Smooth muscle cell (in vitro differentiated cells): ENCODE results near the gene ABCA10. TPM values are rescaled to one million over a fixed set of nuclear protein-coding genes. Genes with fewer than 3 reads are reported as not detected.

Experiments used
- DNase-seq: peaks from one replicate; lab custom pipeline; 2025; ENCODE audit not compliant: unreplicated experiment; lab: John Stamatoyannopoulos, UW
- H2AFZ ChIP-seq: fragments of 200-600 bp; sonication (generic); 2 replicates; pipeline ENCODE4 v1.6.0; 2016; ENCODE audit warnings: antibody characterized with exemption, low read depth, mild to moderate bottlenecking
- H3F3A ChIP-seq: fragments of 200-600 bp; sonication (generic); 2 replicates; pipeline ENCODE4 v1.6.0; 2017; ENCODE audit warnings: antibody characterized with exemption, low read depth
- H3K27ac ChIP-seq: fragments of 200-600 bp; sonication (generic); 2 replicates; pipeline ENCODE4 v1.5.1; 2016; ENCODE audit warnings: low read depth, mild to moderate bottlenecking
- H3K27me3 ChIP-seq: fragments of 200-600 bp; sonication (generic); 2 replicates; pipeline ENCODE4 v1.6.1; 2016; ENCODE audit warnings: low read depth, mild to moderate bottlenecking
- H3K36me3 ChIP-seq: fragments of 200-600 bp; sonication (generic); 2 replicates; pipeline ENCODE4 v1.5.1; 2016; ENCODE audit warnings: low read depth
- H3K4me1 ChIP-seq: fragments of 200-600 bp; sonication (generic); 2 replicates; pipeline ENCODE4 v1.5.1; 2016; ENCODE audit warnings: low read depth
- H3K4me2 ChIP-seq: fragments of 200-600 bp; sonication (generic); 2 replicates; pipeline ENCODE4 v1.6.0; 2016; ENCODE audit warnings: mild to moderate bottlenecking
- H3K4me3 ChIP-seq: fragments of 200-600 bp; sonication (generic); 2 replicates; pipeline ENCODE4 v1.5.1; 2016; ENCODE audit warnings: mild to moderate bottlenecking
- H3K79me2 ChIP-seq: fragments of 200-600 bp; sonication (generic); 2 replicates; pipeline ENCODE4 v1.6.0; 2016; ENCODE audit warnings: low read depth, mild to moderate bottlenecking
- H3K9ac ChIP-seq: fragments of 200-600 bp; sonication (generic); 2 replicates; pipeline ENCODE4 v1.6.0; 2016; ENCODE audit warnings: low read depth
- H3K9me3 ChIP-seq: fragments of 200-600 bp; sonication (generic); replicated peaks from 2 replicates; pipeline ENCODE4 v1.5.1; 2016; ENCODE audit warnings: low read depth
- H4K20me1 ChIP-seq: fragments of 200-600 bp; sonication (generic); 2 replicates; pipeline ENCODE4 v1.6.0; 2016; ENCODE audit warnings: low read depth
- CTCF ChIP-seq: fragments of 200-600 bp; sonication (generic); IDR thresholded peaks from 2 replicates; pipeline ENCODE4 v1.5.1; 2017; ENCODE audit warnings: borderline replicate concordance, mild to moderate bottlenecking, antibody characterized with exemption; ENCODE audit not compliant: insufficient read depth, poor library complexity, severe bottlenecking
- WGBS: methylation state at CpG from one replicate; pipeline ENCODE4 v1.1.7; 2016; ENCODE audit warnings: low lambda C conversion rate; 5-methylcytosine and 5-hydroxymethylcytosine counted together
- polyA plus RNA-seq: library from polyadenylated mRNA; unstranded; fragments of >200 nt; fragmentation: Nextera tagmentation; extraction: Ambion mirVana; gene quantifications from 2 replicates; pipeline ENCODE4 v1.2.1, GENCODE V29; 2016
- total RNA-seq: library from RNA; depleted of rRNA; stranded (reverse); fragments of >200 nt; gene quantifications from 2 replicates; pipeline ENCODE4 v1.2.3, GENCODE V29; 2014

The ABCA10 gene
- total and polyA plus RNA-seq, 2 experiments from 2014 or later, result not detected

GRCh38 chr17:69246726-69247375 is 18.2 kb upstream of the ABCA10 start:
- H3K27ac ChIP-seq, result no peak overlapping the region
- no peaks in the 10 kb centered on the region for H3K27me3 ChIP-seq
- TF ChIP-seq CTCF, result peak; percentile 66
- H3K4me3 ChIP-seq, result no peak overlapping the region
- no peak overlapping the region for H3K4me2 ChIP-seq
- no peak for DNase-seq
- H3K79me2 ChIP-seq, result no peaks in the 10 kb centered on the region
- H4K20me1 ChIP-seq, result no peaks in the 10 kb centered on the region
- H2AFZ ChIP-seq, result no peak overlapping the region
- H3K9ac ChIP-seq, result no peak overlapping the region
- no peaks in the 10 kb centered on the region for H3K36me3 ChIP-seq
- H3F3A ChIP-seq, result no peaks in the 10 kb centered on the region
- no peaks in the 10 kb centered on the region for H3K4me1 ChIP-seq
- 63% methylated on average over 4 of the region's 4 CpGs for WGBS
- no peaks in the 10 kb centered on the region for H3K9me3 ChIP-seq

- no peaks in the 10 kb centered on the region for H3F3A ChIP-seq
- H3K9me3 ChIP-seq, result no peaks in the 10 kb centered on the region
- DNase-seq, result no peak
- no peak overlapping the region for H3K4me2 ChIP-seq
- no peak overlapping the region for H3K27ac ChIP-seq
- WGBS, result 61% methylated on average over 1 of the region's 1 CpG
- no peak overlapping the region for H2AFZ ChIP-seq
- no peaks in the 10 kb centered on the region for H3K27me3 ChIP-seq
- H3K9ac ChIP-seq, result no peak overlapping the region
- no peak for TF ChIP-seq CTCF
- no peaks in the 10 kb centered on the region for H3K79me2 ChIP-seq
- H3K4me1 ChIP-seq, result no peaks in the 10 kb centered on the region
- H3K4me3 ChIP-seq, result no peak overlapping the region
- no peaks in the 10 kb centered on the region for H4K20me1 ChIP-seq
- H3K36me3 ChIP-seq, result no peaks in the 10 kb centered on the region
These were observed 17.6 kb upstream of the ABCA10 start for GRCh38 chr17:69246202-69246601.

GRCh38 chr17:69245617-69246016 is 17.0 kb upstream of the ABCA10 start:
- Histone ChIP-seq H4K20me1 (no peaks in the 10 kb centered on the region), H3F3A (no peaks in the 10 kb centered on the region), H3K9me3 (no peaks in the 10 kb centered on the region), H3K36me3 (no peaks in the 10 kb centered on the region), H3K9ac (no peak overlapping the region), H3K27ac (no peak overlapping the region), H3K4me1 (no peaks in the 10 kb centered on the region), H3K79me2 (no peaks in the 10 kb centered on the region), H2AFZ (no peak overlapping the region), H3K4me2 (no peak overlapping the region), H3K4me3 (no peak overlapping the region), H3K27me3 (no peaks in the 10 kb centered on the region)
- WGBS, result 87% methylated on average over 2 of the region's 2 CpGs
- no peak for TF ChIP-seq CTCF
- no peak for DNase-seq
